ENCODE results near the gene CTNNA1.

The CTNNA1 gene

GRCh38 chr5:138954257-138955012, 201.2 kb downstream of the CTNNA1 start:
- H3K4me3 ChIP-seq (ENCODE audit: insufficient read depth, low read length, poor library complexity, severe bottlenecking), result no peak overlapping the region
- no peak overlapping the region for H3K4me2 ChIP-seq (ENCODE audit: low read depth, low read length, poor library complexity, severe bottlenecking)
- H3K27ac ChIP-seq (ENCODE audit: low read depth, low read length), result no peak overlapping the region
- no peaks in the 10 kb centered on the region for H3K79me2 ChIP-seq (ENCODE audit: insufficient read depth, low read length)
- H3K9ac ChIP-seq (ENCODE audit: low read length), result no peak overlapping the region
- H3K9me2 ChIP-seq (replicated peaks; ENCODE audit: insufficient read depth, low read length), result no peaks in the 10 kb centered on the region
- H3K27me3 ChIP-seq (ENCODE audit: low read length), result no peaks in the 10 kb centered on the region
- H3F3A ChIP-seq (ENCODE audit: insufficient read depth), result no peaks in the 10 kb centered on the region
- no peaks in the 10 kb centered on the region for H4K20me1 ChIP-seq (ENCODE audit: low read depth, low read length)
- TF ChIP-seq EZH2phosphoT487 (conservative IDR thresholded peaks at IDR 0.05; ENCODE audit: low read length) (no peak), CTCF (IDR thresholded peaks at IDR 0.05; ENCODE audit: insufficient read depth, low read length, poor library complexity, severe bottlenecking) (no peak)
- H3K9me3 ChIP-seq (ENCODE audit: insufficient read depth, low read length), result no peaks in the 10 kb centered on the region
- no peak overlapping the region for H2AFZ ChIP-seq (ENCODE audit: low read depth, low read length, severe bottlenecking)
- no peaks in the 10 kb centered on the region for H3K36me3 ChIP-seq (ENCODE audit: low read length)

DNA sequence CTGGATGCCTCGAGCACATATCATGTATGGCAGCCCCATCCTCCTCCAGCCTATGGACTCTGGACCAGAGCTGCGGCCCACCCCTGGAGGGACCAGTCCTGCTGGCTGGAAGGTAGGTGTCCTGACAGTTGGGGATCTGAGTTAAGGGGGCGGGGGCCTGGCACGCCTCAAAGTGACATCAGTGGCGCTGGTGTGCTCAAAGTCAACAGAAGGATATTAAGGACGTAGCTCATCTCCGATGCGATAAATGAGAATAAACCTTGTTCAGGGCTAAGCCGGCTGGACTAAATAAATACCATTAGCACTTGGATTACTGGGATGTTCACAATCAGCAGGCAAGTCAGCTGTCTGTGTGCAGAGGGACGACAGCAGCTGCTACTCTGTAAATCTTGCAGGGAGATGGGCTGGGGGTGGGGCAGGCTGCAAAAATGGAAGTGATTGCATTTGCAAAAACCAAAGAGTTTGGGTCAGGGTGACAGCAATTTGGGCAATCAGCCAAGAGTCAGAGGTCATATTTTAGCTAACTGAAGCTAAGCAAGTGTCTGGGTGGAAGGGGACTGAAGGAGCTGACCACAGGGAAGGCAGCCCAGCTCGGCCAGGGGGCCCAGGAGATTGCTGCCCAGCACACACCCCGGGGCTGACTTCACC, 201.9 kb downstream of the CTNNA1 start:
- H2AFZ ChIP-seq (ENCODE audit: low read depth, low read length, severe bottlenecking), result no peak overlapping the region
- H3K27ac ChIP-seq (ENCODE audit: low read depth, low read length), result no peak overlapping the region
- no peak overlapping the region for H3K9ac ChIP-seq (ENCODE audit: low read length)
- H3K4me3 ChIP-seq (ENCODE audit: insufficient read depth, low read length, poor library complexity, severe bottlenecking), result no peak overlapping the region
- H3K36me3 ChIP-seq (ENCODE audit: low read length), result no peaks in the 10 kb centered on the region
- H3K79me2 ChIP-seq (ENCODE audit: insufficient read depth, low read length), result no peaks in the 10 kb centered on the region
- H4K20me1 ChIP-seq (ENCODE audit: low read depth, low read length), result no peaks in the 10 kb centered on the region
- H3K27me3 ChIP-seq (ENCODE audit: low read length), result no peaks in the 10 kb centered on the region
- H3K9me3 ChIP-seq (ENCODE audit: insufficient read depth, low read length), result no peaks in the 10 kb centered on the region
- H3F3A ChIP-seq (ENCODE audit: insufficient read depth), result no peaks in the 10 kb centered on the region
- no peak for TF ChIP-seq EZH2phosphoT487 (conservative IDR thresholded peaks at IDR 0.05; ENCODE audit: low read length)
- TF ChIP-seq CTCF (IDR thresholded peaks at IDR 0.05; ENCODE audit: insufficient read depth, low read length, poor library complexity, severe bottlenecking), result no peak
- H3K4me2 ChIP-seq (ENCODE audit: low read depth, low read length, poor library complexity, severe bottlenecking), result no peak overlapping the region
- H3K9me2 ChIP-seq (replicated peaks; ENCODE audit: insufficient read depth, low read length), result no peaks in the 10 kb centered on the region

GRCh38 chr5:138955671-138956295, 202.6 kb downstream of the CTNNA1 start:
- no peaks in the 10 kb centered on the region for H3K27me3 ChIP-seq (ENCODE audit: low read length)
- H3K9me3 ChIP-seq (ENCODE audit: insufficient read depth, low read length), result no peaks in the 10 kb centered on the region
- TF ChIP-seq EZH2phosphoT487 (conservative IDR thresholded peaks at IDR 0.05; ENCODE audit: low read length), result no peak
- no peak overlapping the region for H3K9ac ChIP-seq (ENCODE audit: low read length)
- no peaks in the 10 kb centered on the region for H3K79me2 ChIP-seq (ENCODE audit: insufficient read depth, low read length)
- H2AFZ ChIP-seq (ENCODE audit: low read depth, low read length, severe bottlenecking), result no peak overlapping the region
- H3F3A ChIP-seq (ENCODE audit: insufficient read depth), result no peaks in the 10 kb centered on the region
- no peak overlapping the region for H3K4me2 ChIP-seq (ENCODE audit: low read depth, low read length, poor library complexity, severe bottlenecking)
- H3K27ac ChIP-seq (ENCODE audit: low read depth, low read length), result no peak overlapping the region
- H3K36me3 ChIP-seq (ENCODE audit: low read length), result no peaks in the 10 kb centered on the region
- no peak overlapping the region for H3K4me3 ChIP-seq (ENCODE audit: insufficient read depth, low read length, poor library complexity, severe bottlenecking)
- no peaks in the 10 kb centered on the region for H4K20me1 ChIP-seq (ENCODE audit: low read depth, low read length)
- H3K9me2 ChIP-seq (replicated peaks; ENCODE audit: insufficient read depth, low read length), result no peaks in the 10 kb centered on the region

Data from SU-DHL-6 (cell line).